Osteoblast (primary cell): Measurements from ENCODE around the gene BRICD5. TPM values are rescaled to one million over a fixed set of nuclear protein-coding genes. Genes with fewer than 3 reads are reported as not detected.
"Not testable (repeated sequence)": the region's sequence is repeated elsewhere in the genome, so short reads cannot be mapped to it uniquely, and the experiment has no call there.

Experiments used
- DNase-seq: peaks from one replicate; pipeline ENCODE4 v3.0.0; 2011; ENCODE audit warnings: low spot score, mixed read lengths; ENCODE audit not compliant: insufficient read length; ENCODE audit errors: missing footprints
- H2AFZ ChIP-seq: 2 replicates; pipeline ENCODE4 v1.6.0; 2011; ENCODE audit warnings: mild to moderate bottlenecking, low read length
- H3K27ac ChIP-seq: 2 replicates; pipeline ENCODE4 v1.5.1; 2011; ENCODE audit warnings: mild to moderate bottlenecking, low read depth, low read length, moderate library complexity
- H3K27me3 ChIP-seq: 2 replicates; pipeline ENCODE4 v1.6.0; 2012; ENCODE audit warnings: mild to moderate bottlenecking, control low read depth, inconsistent platforms, low read length, moderate library complexity; ENCODE audit not compliant: insufficient read depth
- H3K36me3 ChIP-seq: 2 replicates; pipeline ENCODE4 v1.5.1; 2011; ENCODE audit warnings: mild to moderate bottlenecking, low read length, control low read depth, moderate library complexity; ENCODE audit not compliant: insufficient read depth
- H3K4me1 ChIP-seq: 2 replicates; pipeline ENCODE4 v1.5.1; 2011; ENCODE audit warnings: mild to moderate bottlenecking, low read length, control low read depth, moderate library complexity; ENCODE audit not compliant: insufficient read depth
- H3K4me2 ChIP-seq: 2 replicates; pipeline ENCODE4 v1.6.0; 2011; ENCODE audit warnings: mild to moderate bottlenecking, low read length; ENCODE audit not compliant: insufficient read depth
- H3K4me3 ChIP-seq: fragments of 200-600 bp; sonication (generic); 3 replicates; pipeline ENCODE4 v1.5.1; 2012; ENCODE audit warnings: mild to moderate bottlenecking, low read length, inconsistent platforms; ENCODE audit not compliant: insufficient read depth
- H3K79me2 ChIP-seq: 2 replicates; pipeline ENCODE4 v1.6.0; 2012; ENCODE audit warnings: mild to moderate bottlenecking, low read length, control low read depth, inconsistent platforms; ENCODE audit not compliant: insufficient read depth
- H3K9me3 ChIP-seq: 2 replicates; pipeline ENCODE4 v1.5.1; 2011; ENCODE audit warnings: low read depth, low read length, control low read depth
- H4K20me1 ChIP-seq: 2 replicates; pipeline ENCODE4 v1.6.0; 2012; ENCODE audit warnings: mild to moderate bottlenecking, low read length, control low read depth; ENCODE audit not compliant: insufficient read depth
- total RNA-seq: library from RNA; depleted of rRNA; stranded (reverse); fragments of >200 nt; gene quantifications from 2 replicates; pipeline ENCODE4 v1.2.3, GENCODE V29; 2012
- TF ChIP-seq, protein P1 (sequence below): IDR thresholded peaks from 2 replicates; pipeline ENCODE4 v1.5.1; 2011; ENCODE audit warnings: mild to moderate bottlenecking, low read depth, low read length, moderate library complexity; ENCODE audit errors: extremely low read depth

Gene BRICD5
- total RNA-seq, 1 donor = 2.5 TPM

GRCh38 chr16:2205104-2205966 is 5.3 kb downstream of the BRICD5 start, which contains the start of gene MLST8:
MLST8 (plus strand) TSS chr16:2205454; CDS start chr16:2206086, 632 bp downstream.
- Histone ChIP-seq H3K27ac (peak within 1 kb of the TSS; percentile 92), H3K27me3 (no peaks in the 10 kb centered on the region), H3K79me2 (peaks cover 23% of the 10 kb centered on the region), H3K4me3 (peak within 1 kb of the TSS; percentile 98), H4K20me1 (no peaks in the 10 kb centered on the region), H3K9me3 (no peaks in the 10 kb centered on the region), H3K4me1 (peaks cover 13% of the 10 kb centered on the region), H2AFZ (peak within 1 kb of the TSS; percentile 92), H3K4me2 (peak within 1 kb of the TSS; percentile 100), H3K36me3 (peaks cover 16% of the 10 kb centered on the region)
- peak; percentile 100 for DNase-seq
- TF ChIP-seq, protein P1, sequence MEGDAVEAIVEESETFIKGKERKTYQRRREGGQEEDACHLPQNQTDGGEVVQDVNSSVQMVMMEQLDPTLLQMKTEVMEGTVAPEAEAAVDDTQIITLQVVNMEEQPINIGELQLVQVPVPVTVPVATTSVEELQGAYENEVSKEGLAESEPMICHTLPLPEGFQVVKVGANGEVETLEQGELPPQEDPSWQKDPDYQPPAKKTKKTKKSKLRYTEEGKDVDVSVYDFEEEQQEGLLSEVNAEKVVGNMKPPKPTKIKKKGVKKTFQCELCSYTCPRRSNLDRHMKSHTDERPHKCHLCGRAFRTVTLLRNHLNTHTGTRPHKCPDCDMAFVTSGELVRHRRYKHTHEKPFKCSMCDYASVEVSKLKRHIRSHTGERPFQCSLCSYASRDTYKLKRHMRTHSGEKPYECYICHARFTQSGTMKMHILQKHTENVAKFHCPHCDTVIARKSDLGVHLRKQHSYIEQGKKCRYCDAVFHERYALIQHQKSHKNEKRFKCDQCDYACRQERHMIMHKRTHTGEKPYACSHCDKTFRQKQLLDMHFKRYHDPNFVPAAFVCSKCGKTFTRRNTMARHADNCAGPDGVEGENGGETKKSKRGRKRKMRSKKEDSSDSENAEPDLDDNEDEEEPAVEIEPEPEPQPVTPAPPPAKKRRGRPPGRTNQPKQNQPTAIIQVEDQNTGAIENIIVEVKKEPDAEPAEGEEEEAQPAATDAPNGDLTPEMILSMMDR = no peak

GRCh38 chr16:2204416-2205103 is 6.1 kb downstream of the BRICD5 start:
- Histone ChIP-seq H4K20me1 (no peaks in the 10 kb centered on the region), H3K27me3 (peaks cover 3% of the 10 kb centered on the region), H3K4me2 (peak overlapping the region; percentile 100), H3K4me3 (peak overlapping the region; percentile 98), H3K27ac (peak overlapping the region; percentile 92), H3K9me3 (no peaks in the 10 kb centered on the region), H3K36me3 (peaks cover 16% of the 10 kb centered on the region), H3K79me2 (peaks cover 23% of the 10 kb centered on the region), H3K4me1 (peaks cover 13% of the 10 kb centered on the region), H2AFZ (peak overlapping the region; percentile 92)
- DNase-seq = no peak
- TF ChIP-seq, protein P1 = no peak

DNA sequence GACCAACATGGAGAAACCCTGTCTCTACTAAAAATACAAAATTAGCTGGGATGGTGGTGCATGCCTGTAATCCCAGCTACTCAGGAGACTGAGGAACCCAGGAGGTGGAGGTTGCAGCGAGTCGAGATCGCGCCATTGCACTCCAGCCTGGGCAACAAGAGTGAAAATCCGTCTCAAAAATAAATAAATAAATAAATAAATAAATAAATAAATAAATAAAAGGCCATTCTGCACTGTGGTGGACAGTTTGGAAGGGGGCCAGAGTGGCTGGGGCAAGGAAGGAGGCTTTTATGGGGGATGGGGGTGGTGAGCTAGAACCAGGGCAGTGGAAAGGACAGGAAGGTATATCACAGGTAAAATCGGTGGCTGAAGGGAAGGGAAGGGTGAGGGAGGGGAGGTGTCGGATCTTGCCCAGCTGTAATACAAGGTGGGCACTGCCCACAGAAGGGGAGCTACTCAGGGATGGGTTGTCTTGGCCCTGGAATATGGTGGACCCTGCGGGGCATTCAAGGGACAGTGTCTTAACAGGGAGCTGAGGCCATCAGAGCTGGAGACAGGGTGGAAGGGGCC is 7.5 kb downstream of the BRICD5 start:
- not testable (repeated sequence) for H2AFZ ChIP-seq, DNase-seq, H3K27ac ChIP-seq, H3K36me3 ChIP-seq, H4K20me1 ChIP-seq, H3K9me3 ChIP-seq, H3K4me3 ChIP-seq, H3K4me2 ChIP-seq
- Histone ChIP-seq H3K4me1 (peaks cover 13% of the 10 kb centered on the region), H3K79me2 (peaks cover 22% of the 10 kb centered on the region), H3K27me3 (peaks cover 16% of the 10 kb centered on the region)

GRCh38 chr16:2200313-2200712 is 10.3 kb downstream of the BRICD5 start:
- no peaks in the 10 kb centered on the region for H4K20me1 ChIP-seq
- TF ChIP-seq, protein P1 = no peak
- peaks cover 36% of the 10 kb centered on the region for H3K27me3 ChIP-seq
- H3K4me3 ChIP-seq = no peak overlapping the region
- no peaks in the 10 kb centered on the region for H3K9me3 ChIP-seq
- H3K79me2 ChIP-seq = no peaks in the 10 kb centered on the region
- H2AFZ ChIP-seq = no peak overlapping the region
- H3K4me1 ChIP-seq = peaks cover 6% of the 10 kb centered on the region
- no peak overlapping the region for H3K4me2 ChIP-seq
- H3K27ac ChIP-seq = no peak overlapping the region
- DNase-seq = no peak
- H3K36me3 ChIP-seq = no peaks in the 10 kb centered on the region
